PC-9 (cell line): ENCODE results near the gene NFKB1. TPM values are rescaled to one million over a fixed set of nuclear protein-coding genes. Genes with fewer than 3 reads are reported as not detected.

Source experiments
- BruUV-seq: library from RNA; stranded (reverse); fragments of 400-500 nt; replicated peaks from 2 replicates; lab custom pipeline; 2021; lab: Mats Ljungman, UMichigan
- CTCF ChIA-PET: fragments of 300-600 bp; sonication (Branson Sonifier 250); formaldehyde crosslinking; loops from one replicate; lab custom pipeline; 2022; ENCODE audit warnings: antibody characterized with exemption; lab: Charles Lee
- POLR2A ChIA-PET: fragments of 300-600 bp; sonication (Branson Sonifier 250); formaldehyde crosslinking; loops from one replicate; lab custom pipeline; 2022; ENCODE audit warnings: antibody characterized with exemption; ENCODE audit not compliant: unreplicated experiment; lab: Charles Lee
- DNase-seq, 2 experiments: peaks; one replicate each; pipeline versions ENCODE4 v3.0.0 to v3.0.0-alpha.2; 2015 to 2022; ENCODE audit warnings: mixed read lengths in 1 of 2
- H2AFZ ChIP-seq: fragments of 200-600 bp; sonication (generic); 2 replicates; pipeline ENCODE4 v1.8.1; 2017; ENCODE audit warnings: antibody characterized with exemption
- H3F3A ChIP-seq: fragments of 200-600 bp; sonication (generic); 2 replicates; pipeline ENCODE4 v1.8.1; 2017; ENCODE audit warnings: antibody characterized with exemption, mild to moderate bottlenecking, low read depth; ENCODE audit not compliant: insufficient read depth
- H3K27ac ChIP-seq: fragments of 200-600 bp; sonication (generic); 2 replicates; pipeline ENCODE4 v1.6.1; 2016; ENCODE audit warnings: mixed run types
- H3K27me3 ChIP-seq: fragments of 200-600 bp; sonication (generic); 2 replicates; pipeline ENCODE4 v1.6.1; 2016; ENCODE audit warnings: low read depth, mixed run types; ENCODE audit not compliant: insufficient read depth
- H3K36me3 ChIP-seq: fragments of 200-600 bp; sonication (generic); 2 replicates; pipeline ENCODE4 v1.6.1; 2016; ENCODE audit warnings: low read depth, mixed run types
- H3K4me1 ChIP-seq: fragments of 200-600 bp; sonication (generic); replicated peaks from 2 replicates; pipeline ENCODE4 v1.6.1; 2016; ENCODE audit warnings: mixed run types; ENCODE audit not compliant: insufficient read depth
- H3K4me2 ChIP-seq: fragments of 200-600 bp; sonication (generic); 2 replicates; pipeline ENCODE4 v1.6.1; 2017; ENCODE audit warnings: mixed run types
- H3K4me3 ChIP-seq: fragments of 200-600 bp; sonication (generic); 2 replicates; pipeline ENCODE4 v1.6.1; 2016; ENCODE audit warnings: mixed run types
- H3K79me2 ChIP-seq: fragments of 200-600 bp; sonication (generic); 2 replicates; pipeline ENCODE4 v1.6.1; 2017; ENCODE audit warnings: low read depth, mixed run types
- H3K9me2 ChIP-seq: fragments of 200-600 bp; sonication (generic); 2 replicates; pipeline ENCODE4 v1.8.1; 2017; ENCODE audit warnings: mild to moderate bottlenecking; ENCODE audit not compliant: insufficient read depth
- H3K9me3 ChIP-seq: fragments of 200-600 bp; sonication (generic); 2 replicates; pipeline ENCODE4 v1.8.1; 2016; ENCODE audit warnings: low read depth; ENCODE audit not compliant: insufficient read depth
- H4K20me1 ChIP-seq: fragments of 200-600 bp; sonication (generic); 2 replicates; pipeline ENCODE4 v1.8.1; 2017; ENCODE audit not compliant: insufficient read depth
- EZH2 ChIP-seq: fragments of 200-600 bp; sonication (generic); IDR thresholded peaks from 2 replicates; pipeline ENCODE4 v1.8.0; 2017; ENCODE audit warnings: antibody characterized with exemption, low read depth
- intact Hi-C: fragments of 100-400 bp; cut with micrococcal nuclease; formaldehyde crosslinking; loops from one replicate; pipeline ENCODE4 v1.10.0; 2022; ENCODE audit not compliant: unreplicated experiment
- total RNA-seq: library from RNA; stranded (reverse); gene quantifications from 2 replicates; pipeline ENCODE4 v1.2.3, GENCODE V29; 2021
- TF ChIP-seq, protein P1 (sequence below): fragments of 200-600 bp; sonication (generic); conservative IDR thresholded peaks from 2 replicates; pipeline ENCODE4 v1.6.1; 2017; ENCODE audit warnings: mixed run types, antibody characterized with exemption, mild to moderate bottlenecking, moderate library complexity

NFKB1 gene
- total RNA-seq, 1 experiment from 2014 or later: 11.6 TPM

DNA sequence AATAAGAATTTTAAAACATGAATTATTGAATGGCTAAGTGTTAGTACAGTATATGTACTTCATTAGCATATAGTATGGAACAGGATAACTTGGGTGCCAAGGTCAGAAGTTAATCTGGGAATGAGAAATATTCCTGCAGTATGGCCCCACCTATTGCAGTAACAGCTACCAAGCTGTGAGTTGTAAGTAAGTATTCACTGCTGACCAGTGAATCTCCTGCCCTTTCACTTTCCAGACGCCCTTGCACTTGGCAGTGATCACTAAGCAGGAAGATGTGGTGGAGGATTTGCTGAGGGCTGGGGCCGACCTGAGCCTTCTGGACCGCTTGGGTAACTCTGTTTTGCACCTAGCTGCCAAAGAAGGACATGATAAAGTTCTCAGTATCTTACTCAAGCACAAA, 105.1 kb downstream of the NFKB1 start:
- CTCF ChIA-PET: no interaction called here
- H2AFZ ChIP-seq: no peak overlapping the region
- no peak overlapping the region for H3K4me3 ChIP-seq
- H3K36me3 ChIP-seq: no peaks in the 10 kb centered on the region
- no peaks in the 10 kb centered on the region for H3K27me3 ChIP-seq
- TF ChIP-seq, protein P1, sequence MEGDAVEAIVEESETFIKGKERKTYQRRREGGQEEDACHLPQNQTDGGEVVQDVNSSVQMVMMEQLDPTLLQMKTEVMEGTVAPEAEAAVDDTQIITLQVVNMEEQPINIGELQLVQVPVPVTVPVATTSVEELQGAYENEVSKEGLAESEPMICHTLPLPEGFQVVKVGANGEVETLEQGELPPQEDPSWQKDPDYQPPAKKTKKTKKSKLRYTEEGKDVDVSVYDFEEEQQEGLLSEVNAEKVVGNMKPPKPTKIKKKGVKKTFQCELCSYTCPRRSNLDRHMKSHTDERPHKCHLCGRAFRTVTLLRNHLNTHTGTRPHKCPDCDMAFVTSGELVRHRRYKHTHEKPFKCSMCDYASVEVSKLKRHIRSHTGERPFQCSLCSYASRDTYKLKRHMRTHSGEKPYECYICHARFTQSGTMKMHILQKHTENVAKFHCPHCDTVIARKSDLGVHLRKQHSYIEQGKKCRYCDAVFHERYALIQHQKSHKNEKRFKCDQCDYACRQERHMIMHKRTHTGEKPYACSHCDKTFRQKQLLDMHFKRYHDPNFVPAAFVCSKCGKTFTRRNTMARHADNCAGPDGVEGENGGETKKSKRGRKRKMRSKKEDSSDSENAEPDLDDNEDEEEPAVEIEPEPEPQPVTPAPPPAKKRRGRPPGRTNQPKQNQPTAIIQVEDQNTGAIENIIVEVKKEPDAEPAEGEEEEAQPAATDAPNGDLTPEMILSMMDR: no peak
- no peak for TF ChIP-seq EZH2
- POLR2A ChIA-PET: no interaction called here
- no peak overlapping the region for H3K4me2 ChIP-seq
- no peaks in the 10 kb centered on the region for H3K79me2 ChIP-seq
- H3K9me3 ChIP-seq: no peaks in the 10 kb centered on the region
- no peaks in the 10 kb centered on the region for H3K4me1 ChIP-seq
- DNase-seq: no peak
- no peak overlapping the region for H3K27ac ChIP-seq
- BruUV-seq: no TSS peak
- no peaks in the 10 kb centered on the region for H3F3A ChIP-seq
- H3K9me2 ChIP-seq: no peaks in the 10 kb centered on the region
- no peaks in the 10 kb centered on the region for H4K20me1 ChIP-seq
- intact Hi-C loops: loop anchor here (10.0 kb wide), 1 partner anchor 161 kb away; no protein-coding TSS in a partner anchor

DNA sequence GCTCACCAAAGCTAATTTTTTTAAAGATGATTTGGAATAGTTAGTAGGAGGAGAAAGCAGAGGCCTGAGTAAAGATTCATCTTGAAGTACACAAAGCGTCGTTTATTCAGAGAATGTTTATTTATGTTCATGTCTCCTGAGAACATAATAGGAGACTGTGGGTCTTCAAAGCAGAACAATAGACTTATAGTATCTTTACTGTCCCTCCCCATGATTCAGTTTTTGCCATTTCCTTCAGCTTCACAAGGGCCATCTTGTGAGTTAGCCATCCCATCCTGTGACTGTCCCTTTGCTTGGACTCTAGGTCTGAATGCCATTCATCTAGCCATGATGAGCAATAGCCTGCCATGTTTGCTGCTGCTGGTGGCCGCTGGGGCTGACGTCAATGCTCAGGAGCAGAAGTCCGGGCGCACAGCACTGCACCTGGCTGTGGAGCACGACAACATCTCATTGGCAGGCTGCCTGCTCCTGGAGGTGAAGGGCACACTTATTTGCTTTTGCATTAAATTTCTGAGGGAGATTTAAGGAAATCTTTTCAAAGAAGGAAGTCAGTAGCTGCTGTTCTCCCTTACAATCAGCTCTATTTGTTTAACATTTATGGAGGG, 105.8 kb downstream of the NFKB1 start:
- Histone ChIP-seq H4K20me1 (no peaks in the 10 kb centered on the region), H3K27me3 (no peaks in the 10 kb centered on the region), H3K4me2 (no peak overlapping the region), H3K9me2 (no peaks in the 10 kb centered on the region), H3K79me2 (no peaks in the 10 kb centered on the region), H3K36me3 (no peaks in the 10 kb centered on the region), H3K9me3 (no peaks in the 10 kb centered on the region), H3K27ac (no peak overlapping the region), H3F3A (no peaks in the 10 kb centered on the region), H3K4me1 (no peaks in the 10 kb centered on the region), H2AFZ (no peak overlapping the region), H3K4me3 (no peak overlapping the region)
- DNase-seq: no peak
- intact Hi-C loops: loop anchor here (10.0 kb wide), 1 partner anchor 162 kb away; no protein-coding TSS in a partner anchor
- BruUV-seq: no TSS peak
- TF ChIP-seq EZH2: no peak
- TF ChIP-seq, protein P1: no peak
- POLR2A ChIA-PET: no interaction called here
- CTCF ChIA-PET: no interaction called here

DNA sequence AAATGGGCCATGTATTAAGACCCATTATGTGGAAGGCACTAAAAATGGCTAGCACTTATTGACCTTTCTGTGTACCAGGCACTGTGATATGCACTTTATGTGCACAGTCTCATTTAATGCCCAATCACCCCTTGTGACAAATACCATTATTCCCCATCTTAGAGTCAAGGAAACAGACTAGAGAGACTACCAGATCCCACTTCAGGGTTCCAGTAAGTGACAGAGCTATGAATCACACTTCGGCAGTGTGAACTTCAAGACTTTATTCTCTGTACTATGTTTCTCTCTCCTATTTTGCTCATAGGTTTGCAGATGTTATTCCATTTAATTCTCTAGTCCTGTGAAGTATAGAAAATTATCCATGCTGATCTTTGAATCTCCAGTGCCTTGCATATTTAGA, 107.0 kb downstream of the NFKB1 start:
- Histone ChIP-seq H3K36me3 (no peaks in the 10 kb centered on the region), H3K9me2 (no peaks in the 10 kb centered on the region), H3K4me3 (no peak overlapping the region), H3K27me3 (no peaks in the 10 kb centered on the region), H3K79me2 (no peaks in the 10 kb centered on the region), H2AFZ (no peak overlapping the region), H3K4me2 (no peak overlapping the region), H4K20me1 (no peaks in the 10 kb centered on the region), H3K4me1 (no peaks in the 10 kb centered on the region), H3K27ac (no peak overlapping the region), H3K9me3 (no peaks in the 10 kb centered on the region), H3F3A (no peaks in the 10 kb centered on the region)
- no TSS peak for BruUV-seq
- intact Hi-C loops: loop anchor here (10.0 kb wide), 1 partner anchor 163 kb away; no protein-coding TSS in a partner anchor
- CTCF ChIA-PET: no interaction called here
- DNase-seq: no peak
- no peak for TF ChIP-seq EZH2
- TF ChIP-seq, protein P1: no peak
- POLR2A ChIA-PET: no interaction called here
